ENCODE data around the gene LEF1.

The LEF1 gene

GRCh38 chr4:108109111-108109510 lies 59.6 kb downstream of the LEF1 start:
- no peak for DNase-seq

GRCh38 chr4:108107729-108108382 lies 60.9 kb downstream of the LEF1 start:
- DNase-seq, result no peak

GRCh38 chr4:108107101-108107500 lies 61.6 kb downstream of the LEF1 start:
- DNase-seq, result no peak

- DNase-seq, result no peak
Measured at GRCh38 chr4:108106186-108106585, 62.5 kb downstream of the LEF1 start.

- DNase-seq, result no peak
Measured at GRCh38 chr4:108103099-108103862, 65.5 kb downstream of the LEF1 start.

- no peak for DNase-seq
Measured at GRCh38 chr4:108100827-108101226, 67.9 kb downstream of the LEF1 start.

GRCh38 chr4:108099838-108100237 lies 68.9 kb downstream of the LEF1 start:
- DNase-seq, result no peak

GRCh38 chr4:108097990-108098553 lies 70.7 kb downstream of the LEF1 start:
- no peak for DNase-seq

- no peak for DNase-seq
Measured at GRCh38 chr4:108094923-108095482, 73.7 kb downstream of the LEF1 start.

GRCh38 chr4:108094131-108094530 lies 74.6 kb downstream of the LEF1 start:
- DNase-seq, result no peak

- no peak for DNase-seq
Measured at GRCh38 chr4:108092288-108092687, 76.4 kb downstream of the LEF1 start.

- no peak for DNase-seq
Measured at GRCh38 chr4:108087293-108087967, 81.3 kb downstream of the LEF1 start.

GRCh38 chr4:108081256-108081655 lies 87.5 kb downstream of the LEF1 start:
- no peak for DNase-seq

GRCh38 chr4:108080747-108081146 lies 88.0 kb downstream of the LEF1 start:
- DNase-seq, result no peak

GRCh38 chr4:108078024-108078733 lies 90.6 kb downstream of the LEF1 start:
- no peak for DNase-seq

GRCh38 chr4:108072300-108072699 lies 96.4 kb downstream of the LEF1 start:
- DNase-seq, result no peak

- no peak for DNase-seq
Measured at GRCh38 chr4:108070775-108071174, 98.0 kb downstream of the LEF1 start.

GRCh38 chr4:108068442-108068841 lies 100.3 kb downstream of the LEF1 start:
- DNase-seq, result no peak

GRCh38 chr4:108060686-108061321 lies 107.9 kb downstream of the LEF1 start:
- DNase-seq, result no peak

GRCh38 chr4:108060164-108060563 lies 108.6 kb downstream of the LEF1 start:
- DNase-seq, result peak; percentile 40

- DNase-seq, result no peak
Measured at GRCh38 chr4:108058685-108059440, 109.9 kb downstream of the LEF1 start.
